Neural progenitor cell (in vitro differentiated cells): ENCODE results near the gene FAM131C.

Source experiments
- EZH2 ChIP-seq: fragments of 200-600 bp; sonication (generic); IDR thresholded peaks from 2 replicates; pipeline ENCODE4 v1.6.1; 2017; ENCODE audit warnings: antibody characterized with exemption, mild to moderate bottlenecking, moderate library complexity
- EZH2phosphoT487 ChIP-seq: fragments of 200-600 bp; sonication (generic); IDR thresholded peaks from 2 replicates; pipeline ENCODE4 v1.6.1; 2017; ENCODE audit warnings: antibody characterized with exemption
- TF ChIP-seq, protein P1 (sequence below): fragments of 200-600 bp; sonication (generic); IDR thresholded peaks from 2 replicates; pipeline ENCODE4 v1.5.1; 2017; ENCODE audit warnings: antibody characterized with exemption, mild to moderate bottlenecking

- TF ChIP-seq EZH2phosphoT487 (no peak), EZH2 (no peak)
- TF ChIP-seq, protein P1, sequence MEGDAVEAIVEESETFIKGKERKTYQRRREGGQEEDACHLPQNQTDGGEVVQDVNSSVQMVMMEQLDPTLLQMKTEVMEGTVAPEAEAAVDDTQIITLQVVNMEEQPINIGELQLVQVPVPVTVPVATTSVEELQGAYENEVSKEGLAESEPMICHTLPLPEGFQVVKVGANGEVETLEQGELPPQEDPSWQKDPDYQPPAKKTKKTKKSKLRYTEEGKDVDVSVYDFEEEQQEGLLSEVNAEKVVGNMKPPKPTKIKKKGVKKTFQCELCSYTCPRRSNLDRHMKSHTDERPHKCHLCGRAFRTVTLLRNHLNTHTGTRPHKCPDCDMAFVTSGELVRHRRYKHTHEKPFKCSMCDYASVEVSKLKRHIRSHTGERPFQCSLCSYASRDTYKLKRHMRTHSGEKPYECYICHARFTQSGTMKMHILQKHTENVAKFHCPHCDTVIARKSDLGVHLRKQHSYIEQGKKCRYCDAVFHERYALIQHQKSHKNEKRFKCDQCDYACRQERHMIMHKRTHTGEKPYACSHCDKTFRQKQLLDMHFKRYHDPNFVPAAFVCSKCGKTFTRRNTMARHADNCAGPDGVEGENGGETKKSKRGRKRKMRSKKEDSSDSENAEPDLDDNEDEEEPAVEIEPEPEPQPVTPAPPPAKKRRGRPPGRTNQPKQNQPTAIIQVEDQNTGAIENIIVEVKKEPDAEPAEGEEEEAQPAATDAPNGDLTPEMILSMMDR: no peak
Observed at GRCh38 chr1:16043950-16044349, 29.5 kb downstream of the FAM131C start.
